HCT116 (cell line): ENCODE measurements around the gene EMILIN1. TPM values are rescaled to one million over a fixed set of nuclear protein-coding genes. Genes with fewer than 3 reads are reported as not detected.
"Not testable (repeated sequence)": the region's sequence is repeated elsewhere in the genome, so short reads cannot be mapped to it uniquely, and the experiment has no call there.

Source experiments
- ATAC-seq: fragments of 200-7000 bp; cut with Tn5 transposase; 2 replicates; pipeline ENCODE4 v1.9.1; 2020; ENCODE audit warnings: mild to moderate bottlenecking, moderate library complexity
- BruUV-seq: library from RNA; stranded (reverse); fragments of 400-500 nt; replicated peaks from 2 replicates; lab custom pipeline; 2021; lab: Mats Ljungman, UMichigan
- CTCF ChIA-PET: fragments of 300-600 bp; sonication (Branson Sonifier 250); formaldehyde crosslinking; loops from one replicate; lab custom pipeline; 2021; ENCODE audit warnings: antibody characterized with exemption; lab: Charles Lee
- POLR2A ChIA-PET: fragments of 300-600, 350-600 bp; sonication (Branson Sonifier 250); formaldehyde crosslinking; loops from one replicate; lab custom pipeline; 2021; ENCODE audit warnings: antibody characterized with exemption; lab: Charles Lee
- RAD21 ChIA-PET, 2 experiments: fragments of 300-600 bp; sonication (Branson Sonifier 250); formaldehyde crosslinking; loops; one replicate each; lab custom pipeline; 2023; ENCODE audit warnings: low total read pairs in 2 of 2; ENCODE audit not compliant: uncharacterized antibody in 2 of 2, unreplicated experiment in 2 of 2, low non-redundant PET in 1 of 2; lab: Charles Lee
- DNase-seq: peaks from one replicate; pipeline ENCODE4 v3.0.0-alpha.2; 2010; ENCODE audit warnings: low read depth, low spot score
- H2AFZ ChIP-seq: fragments of 200-600 bp; shearing (Covaris generic), sonication (generic); 2 replicates; pipeline ENCODE4 v1.6.1; 2017; ENCODE audit warnings: low read depth, mixed run types, mixed read lengths, antibody characterized with exemption, low read length; ENCODE audit not compliant: poor library complexity, severe bottlenecking
- H3K27ac ChIP-seq: 2 replicates; pipeline ENCODE4 v1.5.1; 2012; ENCODE audit warnings: low read depth, low read length
- H3K27me3 ChIP-seq: fragments of 200-600 bp; sonication (generic); 2 replicates; pipeline ENCODE4 v1.6.1; 2016; ENCODE audit warnings: mixed run types, low read length, mixed read lengths; ENCODE audit not compliant: insufficient read depth
- H3K36me3 ChIP-seq, 2 experiments: fragments of 200-500 bp in 1 of 2; fragments of 200-600 bp in 1 of 2; sonication (Bioruptor generic) in 1 of 2; sonication (generic) in 1 of 2; 2 replicates each; pipeline versions ENCODE4 v1.5.1 to v1.6.1; 2014 to 2016; ENCODE audit warnings: low read length in 2 of 2, inconsistent platforms in 1 of 2, mixed read lengths in 1 of 2, mixed run types in 1 of 2; ENCODE audit not compliant: insufficient read depth in 2 of 2, control insufficient read depth in 1 of 2
- H3K4me1 ChIP-seq, 2 experiments: fragments of 200-600 bp in 1 of 2; sonication (generic) in 1 of 2; 2 replicates each; pipeline versions ENCODE4 v1.5.1 to v1.6.1; 2012 to 2017; ENCODE audit warnings: low read length in 2 of 2, inconsistent platforms in 1 of 2, mild to moderate bottlenecking in 1 of 2, mixed read lengths in 1 of 2, mixed run types in 1 of 2, moderate library complexity in 1 of 2; ENCODE audit not compliant: insufficient read depth in 2 of 2, control insufficient read depth in 1 of 2
- H3K4me2 ChIP-seq: fragments of 200-600 bp; sonication (generic); 2 replicates; pipeline ENCODE4 v1.6.1; 2017; ENCODE audit warnings: mixed run types, low read length, mixed read lengths
- H3K4me3 ChIP-seq, 2 experiments: fragments of 200-600 bp in 1 of 2; sonication (generic) in 1 of 2; replicated peaks in 1 of 2; 2 replicates each; pipeline ENCODE4 v1.5.1; 2011 to 2016; ENCODE audit warnings: low read length in 2 of 2, control low read depth in 1 of 2, low read depth in 1 of 2, mild to moderate bottlenecking in 1 of 2, mixed read lengths in 1 of 2, mixed run types in 1 of 2
- H3K79me2 ChIP-seq: fragments of 200-600 bp; sonication (generic); 2 replicates; pipeline ENCODE4 v1.6.1; 2017; ENCODE audit warnings: mild to moderate bottlenecking, mixed run types, low read length, moderate library complexity, mixed read lengths; ENCODE audit not compliant: insufficient read depth
- H3K9ac ChIP-seq: fragments of 200-600 bp; sonication (generic); 2 replicates; pipeline ENCODE4 v1.6.1; 2016; ENCODE audit warnings: low read length, mixed read lengths
- H3K9me2 ChIP-seq: fragments of 200-600 bp; sonication (generic), shearing (Covaris generic); 2 replicates; pipeline ENCODE4 v1.6.1; 2017; ENCODE audit warnings: mixed run types, mild to moderate bottlenecking, moderate library complexity; ENCODE audit not compliant: insufficient read depth
- H3K9me3 ChIP-seq, 2 experiments: fragments of 200-500 bp in 1 of 2; fragments of 200-600 bp in 1 of 2; sonication (Bioruptor generic) in 1 of 2; sonication (generic) in 1 of 2; 2 replicates each; pipeline ENCODE4 v1.6.1; 2014 to 2017; ENCODE audit warnings: low read length in 2 of 2, mixed read lengths in 2 of 2, inconsistent platforms in 1 of 2, low read depth in 1 of 2, mild to moderate bottlenecking in 1 of 2, mixed run types in 1 of 2, moderate library complexity in 1 of 2; ENCODE audit not compliant: control insufficient read depth in 1 of 2, insufficient read depth in 1 of 2
- H4K20me1 ChIP-seq: fragments of 200-600 bp; sonication (generic), shearing (Covaris generic); 2 replicates; pipeline ENCODE4 v1.6.1; 2017; ENCODE audit warnings: mixed run types, mild to moderate bottlenecking, moderate library complexity; ENCODE audit not compliant: insufficient read depth
- CEBPB ChIP-seq: IDR thresholded peaks from 2 replicates; pipeline ENCODE4 v1.6.1; 2012; ENCODE audit warnings: low read depth
- ELF1 ChIP-seq: IDR thresholded peaks from 2 replicates; pipeline ENCODE4 v1.6.1; 2012; ENCODE audit warnings: low read depth, borderline replicate concordance
- EZH2 ChIP-seq: fragments of 200-600 bp; sonication (generic); IDR thresholded peaks from 2 replicates; pipeline ENCODE4 v1.6.1; 2017; ENCODE audit warnings: antibody characterized with exemption, mixed run types
- JUND ChIP-seq: IDR thresholded peaks from 2 replicates; pipeline ENCODE4 v1.6.1; 2012
- POLR2AphosphoS5 ChIP-seq: IDR thresholded peaks from 2 replicates; pipeline ENCODE4 v1.6.1; 2011; ENCODE audit warnings: mild to moderate bottlenecking, low read depth, low read length, moderate library complexity
- TCF7L2 ChIP-seq: IDR thresholded peaks from 2 replicates; pipeline ENCODE4 v1.7.0; 2011; ENCODE audit warnings: borderline replicate concordance, inconsistent platforms; ENCODE audit not compliant: insufficient read depth, insufficient read length; ENCODE audit errors: extremely low read depth
- YY1 ChIP-seq: IDR thresholded peaks from 2 replicates; pipeline ENCODE4 v1.6.1; 2011; ENCODE audit warnings: low read length, low read depth, moderate library complexity, mild to moderate bottlenecking; ENCODE audit not compliant: insufficient replicate concordance; ENCODE audit errors: extremely low read depth
- intact Hi-C: fragments of 100-400 bp; cut with micrococcal nuclease; formaldehyde crosslinking; loops from 2 replicates; pipeline ENCODE4 v1.10.0; 2022
- total RNA-seq: library from RNA; stranded (reverse); gene quantifications from one replicate; pipeline ENCODE4 v1.2.1, GENCODE V29; 2021; ENCODE audit not compliant: unreplicated experiment
- TF ChIP-seq, protein P1 (sequence below): IDR thresholded peaks from 2 replicates; pipeline ENCODE4 v1.6.1; 2012

Gene EMILIN1
- total RNA-seq, 1 experiment from 2014 or later = 0.59 TPM

DNA sequence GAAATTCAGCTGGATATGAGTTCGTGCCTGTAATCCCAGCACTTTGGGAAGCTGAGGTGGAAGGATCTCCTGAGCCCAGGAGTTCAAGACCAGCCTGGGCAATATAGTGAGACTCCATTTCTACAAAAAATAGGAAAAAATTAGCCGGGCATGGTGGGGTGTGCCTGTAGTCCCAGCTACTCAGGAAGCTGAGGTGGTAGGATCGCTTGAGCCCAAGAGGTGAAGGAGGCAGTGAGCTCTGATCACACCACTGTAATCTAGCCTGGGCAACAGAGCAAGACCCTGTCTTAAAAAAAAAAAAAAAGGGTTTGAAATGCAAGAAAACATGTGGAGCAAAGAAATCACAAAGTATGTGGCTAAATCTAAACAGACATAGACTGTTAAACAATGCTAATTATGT, 30.7 kb downstream of the EMILIN1 start:
- no peaks in the 10 kb centered on the region for H4K20me1 ChIP-seq
- no peak overlapping the region for H3K4me2 ChIP-seq
- ChIA-PET CTCF (interaction anchor here (1.4 kb wide), 2 partner anchors 23 to 83 kb away, joined by 4 read pairs; partner anchors contain the start of gene KHK), POLR2A (no interaction called here), RAD21 (no interaction called here)
- ATAC-seq (no peak), DNase-seq (no peak)
- intact Hi-C loops = no loop called here
- TF ChIP-seq JUND (no peak), POLR2AphosphoS5 (no peak), ELF1 (no peak), EZH2 (no peak), CEBPB (no peak), TCF7L2 (no peak), YY1 (no peak)
- TF ChIP-seq, protein P1, sequence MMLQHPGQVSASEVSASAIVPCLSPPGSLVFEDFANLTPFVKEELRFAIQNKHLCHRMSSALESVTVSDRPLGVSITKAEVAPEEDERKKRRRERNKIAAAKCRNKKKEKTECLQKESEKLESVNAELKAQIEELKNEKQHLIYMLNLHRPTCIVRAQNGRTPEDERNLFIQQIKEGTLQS = no peak
- no TSS peak for BruUV-seq
- H3K36me3 ChIP-seq = no peaks in the 10 kb centered on the region
- H3K9me3 ChIP-seq = no peaks in the 10 kb centered on the region
- no peak overlapping the region for H2AFZ ChIP-seq
- no peak overlapping the region for H3K9ac ChIP-seq
- no peak overlapping the region for H3K27ac ChIP-seq
- H3K27me3 ChIP-seq = no peaks in the 10 kb centered on the region
- no peak overlapping the region for H3K4me3 ChIP-seq
- H3K79me2 ChIP-seq = no peaks in the 10 kb centered on the region
- H3K9me2 ChIP-seq = no peaks in the 10 kb centered on the region
- no peaks in the 10 kb centered on the region for H3K4me1 ChIP-seq

GRCh38 chr2:27110603-27111352, 32.4 kb downstream of the EMILIN1 start:
- H3K9ac ChIP-seq, intact Hi-C loops, ATAC-seq, H3K79me2 ChIP-seq, H3K4me2 ChIP-seq, H3K36me3 ChIP-seq, H3K4me3 ChIP-seq, DNase-seq, H3K4me1 ChIP-seq, H3K27ac ChIP-seq, POLR2A ChIA-PET, H3K9me2 ChIP-seq, H2AFZ ChIP-seq, BruUV-seq, H3K9me3 ChIP-seq, H4K20me1 ChIP-seq, RAD21 ChIA-PET, H3K27me3 ChIP-seq: not testable (repeated sequence)
- CTCF ChIA-PET = interaction anchor here (1.3 kb wide), 1 partner anchor 11 kb away, joined by 3 read pairs; no protein-coding TSS in a partner anchor

GRCh38 chr2:27111392-27112078, 33.1 kb downstream of the EMILIN1 start:
- H3K36me3 ChIP-seq, H3K9me2 ChIP-seq, RAD21 ChIA-PET, H3K4me3 ChIP-seq, BruUV-seq, H3K27ac ChIP-seq, H3K4me1 ChIP-seq, H3K79me2 ChIP-seq, H3K27me3 ChIP-seq, ATAC-seq, POLR2A ChIA-PET, H3K9ac ChIP-seq, intact Hi-C loops, DNase-seq, H2AFZ ChIP-seq, H3K4me2 ChIP-seq, H3K9me3 ChIP-seq, H4K20me1 ChIP-seq: not testable (repeated sequence)
- CTCF ChIA-PET = interaction anchor here (1.3 kb wide), 1 partner anchor 12 kb away, joined by 3 read pairs; no protein-coding TSS in a partner anchor
